Muscle layer of duodenum (tissue), 2 donors: ENCODE measurements around the gene SYCP3.

Experiments
- H3K27ac ChIP-seq: one replicate; pipeline ENCODE4 v1.7.0; 2013; ENCODE audit warnings: mild to moderate bottlenecking, low read length
- H3K27me3 ChIP-seq: one replicate; pipeline ENCODE4 v1.7.0; 2013; ENCODE audit warnings: low read depth, mild to moderate bottlenecking, control low read depth, low read length
- H3K36me3 ChIP-seq, 2 donors: one replicate each; pipeline ENCODE4 v1.7.0; 2013; ENCODE audit warnings: low read length in 2 of 2, control low read depth in 1 of 2, mild to moderate bottlenecking in 1 of 2; ENCODE audit not compliant: insufficient read depth in 2 of 2, control insufficient read depth in 1 of 2
- H3K4me1 ChIP-seq, 2 donors: one replicate each; pipeline ENCODE4 v1.7.0; 2013; ENCODE audit warnings: low read length in 2 of 2, mild to moderate bottlenecking in 2 of 2, control low read depth in 1 of 2, moderate library complexity in 1 of 2; ENCODE audit not compliant: insufficient read depth in 2 of 2, control insufficient read depth in 1 of 2
- H3K4me3 ChIP-seq, 2 donors: one replicate each; pipeline ENCODE4 v1.7.0; 2013; ENCODE audit warnings: low read length in 2 of 2, low read depth in 1 of 2, mild to moderate bottlenecking in 1 of 2
- H3K9me3 ChIP-seq, 2 donors: one replicate each; pipeline ENCODE4 v1.7.0; 2013; ENCODE audit warnings: low read length in 2 of 2, control low read depth in 1 of 2, mild to moderate bottlenecking in 1 of 2; ENCODE audit not compliant: control insufficient read depth in 1 of 2
- donor health status: healthy.

Gene SYCP3

GRCh38 chr12:101777485-101777884 lies 38.2 kb upstream of the SYCP3 start:
- Histone ChIP-seq H3K4me3 (no peak overlapping the region), H3K27ac (no peak overlapping the region), H3K27me3 (no peaks in the 10 kb centered on the region), H3K9me3 (no peaks in the 10 kb centered on the region), H3K36me3 (peaks cover 4 to 8% of the 10 kb centered on the region in 2 donors), H3K4me1 (no peaks in the 10 kb centered on the region)

DNA sequence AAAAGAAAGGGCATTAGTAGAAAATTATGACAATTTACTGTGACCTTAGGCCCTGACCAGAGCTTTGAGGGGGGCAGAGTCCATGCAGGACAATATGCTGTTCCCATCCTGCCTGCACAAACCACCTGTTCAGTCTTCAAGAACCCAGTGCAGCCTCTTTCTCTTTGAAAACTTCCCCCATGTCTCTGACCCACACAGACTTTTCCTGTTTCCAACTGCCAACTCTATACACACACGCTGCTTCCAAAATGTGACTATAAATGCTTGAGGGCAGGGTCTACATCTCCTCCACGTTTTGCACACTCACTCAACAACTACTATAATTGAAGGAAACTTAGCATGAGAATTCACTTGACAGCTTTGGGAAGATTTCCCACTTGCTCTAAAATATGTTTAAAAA lies 36.6 kb upstream of the SYCP3 start:
- Histone ChIP-seq H3K27me3 (no peaks in the 10 kb centered on the region), H3K4me1 (no peaks in the 10 kb centered on the region), H3K36me3 (peaks cover 5 to 8% of the 10 kb centered on the region in 2 donors), H3K4me3 (no peak overlapping the region), H3K27ac (no peak overlapping the region), H3K9me3 (no peaks in the 10 kb centered on the region)

GRCh38 chr12:101773650-101774162 lies 34.4 kb upstream of the SYCP3 start:
- Histone ChIP-seq H3K9me3 (no peaks in the 10 kb centered on the region), H3K4me3 (no peak overlapping the region), H3K36me3 (peaks cover 16 to 21% of the 10 kb centered on the region in 2 donors), H3K27me3 (no peaks in the 10 kb centered on the region), H3K4me1 (no peaks in the 10 kb centered on the region), H3K27ac (no peak overlapping the region)

DNA sequence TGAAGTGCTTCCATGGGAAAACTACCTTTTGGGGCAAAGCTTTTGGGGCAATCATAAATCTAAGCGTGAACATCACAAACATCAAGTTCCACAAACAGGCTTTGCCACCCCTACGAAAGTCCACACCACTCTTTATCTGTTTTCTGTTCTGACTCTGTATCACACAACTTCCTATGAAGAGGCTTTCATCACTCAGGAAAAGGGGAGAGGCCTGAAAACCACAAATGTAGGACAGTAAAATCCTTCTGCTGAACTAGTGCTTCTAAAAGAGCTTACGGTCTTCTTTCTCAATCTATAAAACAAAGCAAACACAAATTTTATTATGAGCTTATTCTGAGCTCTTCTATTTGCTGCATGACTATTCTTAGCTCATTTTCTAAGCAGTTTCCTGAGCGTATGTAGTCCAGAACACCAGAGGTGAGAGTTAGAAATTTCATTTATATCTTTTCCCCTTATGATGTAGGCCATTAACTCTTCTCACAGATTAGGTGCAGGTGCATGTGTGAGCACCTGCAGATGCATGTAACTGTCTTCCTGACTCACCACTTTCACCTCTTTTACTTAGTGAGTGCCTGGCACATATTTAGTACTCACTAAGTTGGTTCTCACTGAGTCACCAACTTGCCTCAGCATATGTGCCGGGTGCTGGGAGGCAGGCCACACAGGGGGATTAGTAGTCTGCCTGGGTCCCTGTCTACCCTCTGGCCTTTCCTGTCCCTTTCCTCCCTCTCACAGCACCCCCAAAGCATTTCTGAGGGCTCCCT lies 32.9 kb upstream of the SYCP3 start:
- Histone ChIP-seq H3K4me3 (no peak overlapping the region), H3K36me3 (peaks cover 15 to 28% of the 10 kb centered on the region in 2 donors), H3K4me1 (no peaks in the 10 kb centered on the region), H3K9me3 (no peaks in the 10 kb centered on the region), H3K27me3 (no peaks in the 10 kb centered on the region), H3K27ac (no peak overlapping the region)

- Histone ChIP-seq H3K27me3 (no peaks in the 10 kb centered on the region), H3K4me3 (no peak overlapping the region), H3K9me3 (no peaks in the 10 kb centered on the region), H3K36me3 (peaks cover 16 to 38% of the 10 kb centered on the region in 2 donors), H3K27ac (no peak overlapping the region), H3K4me1 (no peaks in the 10 kb centered on the region)
These were observed 30.6 kb upstream of the SYCP3 start for GRCh38 chr12:101769865-101770264.

GRCh38 chr12:101768781-101769180 lies 29.5 kb upstream of the SYCP3 start:
- no peaks in the 10 kb centered on the region for H3K4me1 ChIP-seq
- no peak overlapping the region for H3K4me3 ChIP-seq
- H3K36me3 ChIP-seq, result peaks cover 20 to 38% of the 10 kb centered on the region in 2 donors

DNA sequence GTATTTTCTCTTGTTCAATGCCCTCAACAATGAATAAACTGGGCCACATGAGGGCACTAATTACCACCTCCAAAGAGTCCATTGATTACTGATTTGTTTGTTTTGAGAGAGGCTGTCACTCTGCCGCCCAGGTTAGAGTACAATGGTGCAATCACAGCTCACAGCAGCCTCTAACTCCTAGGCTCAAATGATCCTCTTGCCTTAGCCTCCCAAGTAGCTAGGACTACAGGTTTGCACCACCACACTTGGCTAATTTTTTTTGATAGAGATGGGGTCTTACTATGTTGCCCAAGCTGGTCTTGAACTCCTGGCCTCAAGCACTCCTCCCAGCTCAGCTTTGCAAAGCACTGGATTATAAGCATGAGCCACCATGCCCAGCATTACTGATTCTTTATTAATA lies 28.3 kb upstream of the SYCP3 start:
- peaks cover 20 to 38% of the 10 kb centered on the region in 2 donors for H3K36me3 ChIP-seq
- no peaks in the 10 kb centered on the region for H3K4me1 ChIP-seq
- H3K27me3 ChIP-seq, result no peaks in the 10 kb centered on the region
- no peak overlapping the region for H3K27ac ChIP-seq
- no peak overlapping the region for H3K4me3 ChIP-seq
- no peaks in the 10 kb centered on the region for H3K9me3 ChIP-seq

More at GRCh38 chr12:101768781-101769180, 29.5 kb upstream of the SYCP3 start:
- H3K27ac ChIP-seq, result no peak overlapping the region
- no peaks in the 10 kb centered on the region for H3K27me3 ChIP-seq
- no peaks in the 10 kb centered on the region for H3K9me3 ChIP-seq

DNA sequence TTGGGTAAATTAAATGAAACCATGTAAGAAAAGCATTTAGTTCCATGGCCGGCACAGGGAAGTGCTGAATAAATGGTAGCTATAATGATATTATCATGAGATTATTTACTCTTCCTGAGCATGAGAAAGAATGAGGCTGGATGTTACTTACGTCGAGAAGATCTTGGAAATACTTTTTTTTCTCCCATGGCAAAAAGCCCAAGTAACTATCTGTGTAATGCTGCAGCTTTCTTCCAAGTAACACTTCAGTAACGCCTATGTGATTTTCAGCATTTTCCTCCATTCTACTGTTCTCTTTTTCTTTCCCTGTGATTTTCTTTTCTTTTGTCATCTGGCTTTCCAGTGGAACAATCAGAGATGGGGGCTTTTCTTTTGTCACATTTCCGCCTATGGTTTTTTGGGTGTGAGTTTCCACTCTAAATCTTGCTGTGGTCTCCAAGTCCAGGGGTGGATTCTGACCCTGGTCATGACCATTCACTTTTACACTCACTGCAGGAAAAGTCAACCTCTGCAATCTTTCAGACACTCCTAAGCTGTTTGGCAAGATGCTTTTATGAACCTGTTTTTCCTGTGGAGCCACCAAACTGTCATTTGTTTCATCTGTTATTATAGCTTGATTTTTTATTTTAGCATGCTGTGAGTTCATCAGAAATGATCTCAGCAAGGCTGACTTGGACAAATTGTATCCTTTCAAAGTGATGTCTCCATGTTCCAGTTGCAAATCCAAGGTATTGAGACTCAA lies 25.0 kb upstream of the SYCP3 start:
- Histone ChIP-seq H3K4me1 (no peaks in the 10 kb centered on the region), H3K27me3 (no peaks in the 10 kb centered on the region), H3K27ac (no peak overlapping the region), H3K9me3 (no peaks in the 10 kb centered on the region), H3K4me3 (no peak overlapping the region), H3K36me3 (peaks cover 18 to 32% of the 10 kb centered on the region in 2 donors)

- H3K4me3 ChIP-seq, result no peak overlapping the region
- no peak overlapping the region for H3K27ac ChIP-seq
- H3K36me3 ChIP-seq, result peaks cover 13 to 32% of the 10 kb centered on the region in 2 donors
- H3K27me3 ChIP-seq, result no peaks in the 10 kb centered on the region
- no peaks in the 10 kb centered on the region for H3K4me1 ChIP-seq
- no peaks in the 10 kb centered on the region for H3K9me3 ChIP-seq
These were observed 24.1 kb upstream of the SYCP3 start for GRCh38 chr12:101763246-101763931.

DNA sequence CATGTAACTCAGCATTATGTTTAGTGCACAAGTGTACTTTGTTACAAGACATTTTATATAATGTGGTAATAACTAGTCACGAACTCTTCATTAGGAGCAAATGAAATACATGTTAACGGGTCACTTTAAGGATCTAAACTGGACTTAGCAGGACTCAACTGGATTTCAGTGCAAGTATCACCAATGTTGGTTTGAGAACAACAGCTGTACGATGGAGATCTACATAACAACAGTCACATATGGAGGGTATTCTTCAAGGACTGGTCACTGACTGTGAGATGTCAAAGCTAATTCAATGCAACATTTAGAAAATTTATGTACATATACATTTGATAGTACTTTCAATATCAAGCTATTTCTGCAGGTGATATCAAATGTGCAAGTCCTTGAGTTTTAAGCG lies 22.5 kb upstream of the SYCP3 start:
- Histone ChIP-seq H3K4me1 (no peaks in the 10 kb centered on the region), H3K36me3 (peaks cover 13 to 19% of the 10 kb centered on the region in 2 donors), H3K9me3 (no peaks in the 10 kb centered on the region), H3K4me3 (no peak overlapping the region), H3K27me3 (no peaks in the 10 kb centered on the region), H3K27ac (no peak overlapping the region)

DNA sequence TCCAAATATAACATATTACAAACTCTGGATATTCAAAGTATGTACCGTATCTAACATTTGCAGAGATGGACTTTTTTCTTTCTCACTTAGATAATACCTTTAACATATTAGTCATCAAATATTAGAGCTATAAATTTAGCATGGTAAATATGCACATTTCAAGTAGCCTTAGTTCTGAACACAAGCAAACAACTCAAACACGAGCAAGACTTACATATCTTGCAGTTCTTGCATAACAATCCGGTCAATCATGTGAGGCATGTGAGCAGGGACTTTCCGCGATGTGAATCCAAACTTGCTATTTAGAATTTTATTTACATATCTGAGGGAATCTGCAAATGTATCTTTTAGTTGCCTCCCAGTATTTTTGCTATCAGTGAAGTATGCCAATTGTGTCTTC lies 22.1 kb upstream of the SYCP3 start:
- Histone ChIP-seq H3K36me3 (peaks cover 13 to 16% of the 10 kb centered on the region in 2 donors), H3K27ac (no peak overlapping the region), H3K4me3 (no peak overlapping the region), H3K9me3 (no peaks in the 10 kb centered on the region), H3K4me1 (no peaks in the 10 kb centered on the region), H3K27me3 (no peaks in the 10 kb centered on the region)
